GM12891 (cell line): ENCODE measurements around the gene OLFML2A.

Experiments
- PAX5 ChIP-seq: IDR thresholded peaks from 2 replicates; pipeline ENCODE4 v1.6.1; 2011; ENCODE audit warnings: low read length, moderate library complexity, mild to moderate bottlenecking; ENCODE audit not compliant: insufficient read depth, severe bottlenecking
- POLR2A ChIP-seq: IDR thresholded peaks from 2 replicates; pipeline ENCODE4 v1.6.1; 2011; ENCODE audit warnings: low read depth, low read length, control low read depth
- POLR2AphosphoS5 ChIP-seq: IDR thresholded peaks from 2 replicates; pipeline ENCODE4 v1.6.1; 2011; ENCODE audit warnings: low read depth, low read length, control low read depth
- POU2F2 ChIP-seq: IDR thresholded peaks from 2 replicates; pipeline ENCODE4 v1.6.1; 2011; ENCODE audit warnings: low read depth, mild to moderate bottlenecking, control low read depth, low read length, moderate library complexity
- SPI1 ChIP-seq: IDR thresholded peaks from 2 replicates; pipeline ENCODE4 v1.6.1; 2011; ENCODE audit warnings: low read depth, low read length, control low read depth
- TAF1 ChIP-seq: IDR thresholded peaks from 2 replicates; pipeline ENCODE4 v1.6.1; 2011; ENCODE audit warnings: low read depth, low read length, control low read depth

GRCh38 chr9:124747065-124747464 is 29.9 kb upstream of the OLFML2A start:
- TF ChIP-seq POU2F2: no peak
- TF ChIP-seq POLR2A: no peak
- no peak for TF ChIP-seq POLR2AphosphoS5
- TF ChIP-seq TAF1: no peak
- no peak for TF ChIP-seq PAX5
- TF ChIP-seq SPI1: no peak
